Measurements from ENCODE around the gene KIAA1217. TPM values are rescaled to one million over a fixed set of nuclear protein-coding genes. Genes with fewer than 3 reads are reported as not detected.

The KIAA1217 gene
- total and polyA plus RNA-seq, 2 of the 8 experiments (the other 6 are each of a cell fraction or from before 2014, with no cell fraction given): 4.5 to 15.6 TPM

- TF ChIP-seq, protein P1, sequence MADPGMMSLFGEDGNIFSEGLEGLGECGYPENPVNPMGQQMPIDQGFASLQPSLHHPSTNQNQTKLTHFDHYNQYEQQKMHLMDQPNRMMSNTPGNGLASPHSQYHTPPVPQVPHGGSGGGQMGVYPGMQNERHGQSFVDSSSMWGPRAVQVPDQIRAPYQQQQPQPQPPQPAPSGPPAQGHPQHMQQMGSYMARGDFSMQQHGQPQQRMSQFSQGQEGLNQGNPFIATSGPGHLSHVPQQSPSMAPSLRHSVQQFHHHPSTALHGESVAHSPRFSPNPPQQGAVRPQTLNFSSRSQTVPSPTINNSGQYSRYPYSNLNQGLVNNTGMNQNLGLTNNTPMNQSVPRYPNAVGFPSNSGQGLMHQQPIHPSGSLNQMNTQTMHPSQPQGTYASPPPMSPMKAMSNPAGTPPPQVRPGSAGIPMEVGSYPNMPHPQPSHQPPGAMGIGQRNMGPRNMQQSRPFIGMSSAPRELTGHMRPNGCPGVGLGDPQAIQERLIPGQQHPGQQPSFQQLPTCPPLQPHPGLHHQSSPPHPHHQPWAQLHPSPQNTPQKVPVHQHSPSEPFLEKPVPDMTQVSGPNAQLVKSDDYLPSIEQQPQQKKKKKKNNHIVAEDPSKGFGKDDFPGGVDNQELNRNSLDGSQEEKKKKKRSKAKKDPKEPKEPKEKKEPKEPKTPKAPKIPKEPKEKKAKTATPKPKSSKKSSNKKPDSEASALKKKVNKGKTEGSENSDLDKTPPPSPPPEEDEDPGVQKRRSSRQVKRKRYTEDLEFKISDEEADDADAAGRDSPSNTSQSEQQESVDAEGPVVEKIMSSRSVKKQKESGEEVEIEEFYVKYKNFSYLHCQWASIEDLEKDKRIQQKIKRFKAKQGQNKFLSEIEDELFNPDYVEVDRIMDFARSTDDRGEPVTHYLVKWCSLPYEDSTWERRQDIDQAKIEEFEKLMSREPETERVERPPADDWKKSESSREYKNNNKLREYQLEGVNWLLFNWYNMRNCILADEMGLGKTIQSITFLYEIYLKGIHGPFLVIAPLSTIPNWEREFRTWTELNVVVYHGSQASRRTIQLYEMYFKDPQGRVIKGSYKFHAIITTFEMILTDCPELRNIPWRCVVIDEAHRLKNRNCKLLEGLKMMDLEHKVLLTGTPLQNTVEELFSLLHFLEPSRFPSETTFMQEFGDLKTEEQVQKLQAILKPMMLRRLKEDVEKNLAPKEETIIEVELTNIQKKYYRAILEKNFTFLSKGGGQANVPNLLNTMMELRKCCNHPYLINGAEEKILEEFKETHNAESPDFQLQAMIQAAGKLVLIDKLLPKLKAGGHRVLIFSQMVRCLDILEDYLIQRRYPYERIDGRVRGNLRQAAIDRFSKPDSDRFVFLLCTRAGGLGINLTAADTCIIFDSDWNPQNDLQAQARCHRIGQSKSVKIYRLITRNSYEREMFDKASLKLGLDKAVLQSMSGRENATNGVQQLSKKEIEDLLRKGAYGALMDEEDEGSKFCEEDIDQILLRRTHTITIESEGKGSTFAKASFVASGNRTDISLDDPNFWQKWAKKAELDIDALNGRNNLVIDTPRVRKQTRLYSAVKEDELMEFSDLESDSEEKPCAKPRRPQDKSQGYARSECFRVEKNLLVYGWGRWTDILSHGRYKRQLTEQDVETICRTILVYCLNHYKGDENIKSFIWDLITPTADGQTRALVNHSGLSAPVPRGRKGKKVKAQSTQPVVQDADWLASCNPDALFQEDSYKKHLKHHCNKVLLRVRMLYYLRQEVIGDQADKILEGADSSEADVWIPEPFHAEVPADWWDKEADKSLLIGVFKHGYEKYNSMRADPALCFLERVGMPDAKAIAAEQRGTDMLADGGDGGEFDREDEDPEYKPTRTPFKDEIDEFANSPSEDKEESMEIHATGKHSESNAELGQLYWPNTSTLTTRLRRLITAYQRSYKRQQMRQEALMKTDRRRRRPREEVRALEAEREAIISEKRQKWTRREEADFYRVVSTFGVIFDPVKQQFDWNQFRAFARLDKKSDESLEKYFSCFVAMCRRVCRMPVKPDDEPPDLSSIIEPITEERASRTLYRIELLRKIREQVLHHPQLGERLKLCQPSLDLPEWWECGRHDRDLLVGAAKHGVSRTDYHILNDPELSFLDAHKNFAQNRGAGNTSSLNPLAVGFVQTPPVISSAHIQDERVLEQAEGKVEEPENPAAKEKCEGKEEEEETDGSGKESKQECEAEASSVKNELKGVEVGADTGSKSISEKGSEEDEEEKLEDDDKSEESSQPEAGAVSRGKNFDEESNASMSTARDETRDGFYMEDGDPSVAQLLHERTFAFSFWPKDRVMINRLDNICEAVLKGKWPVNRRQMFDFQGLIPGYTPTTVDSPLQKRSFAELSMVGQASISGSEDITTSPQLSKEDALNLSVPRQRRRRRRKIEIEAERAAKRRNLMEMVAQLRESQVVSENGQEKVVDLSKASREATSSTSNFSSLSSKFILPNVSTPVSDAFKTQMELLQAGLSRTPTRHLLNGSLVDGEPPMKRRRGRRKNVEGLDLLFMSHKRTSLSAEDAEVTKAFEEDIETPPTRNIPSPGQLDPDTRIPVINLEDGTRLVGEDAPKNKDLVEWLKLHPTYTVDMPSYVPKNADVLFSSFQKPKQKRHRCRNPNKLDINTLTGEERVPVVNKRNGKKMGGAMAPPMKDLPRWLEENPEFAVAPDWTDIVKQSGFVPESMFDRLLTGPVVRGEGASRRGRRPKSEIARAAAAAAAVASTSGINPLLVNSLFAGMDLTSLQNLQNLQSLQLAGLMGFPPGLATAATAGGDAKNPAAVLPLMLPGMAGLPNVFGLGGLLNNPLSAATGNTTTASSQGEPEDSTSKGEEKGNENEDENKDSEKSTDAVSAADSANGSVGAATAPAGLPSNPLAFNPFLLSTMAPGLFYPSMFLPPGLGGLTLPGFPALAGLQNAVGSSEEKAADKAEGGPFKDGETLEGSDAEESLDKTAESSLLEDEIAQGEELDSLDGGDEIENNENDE (IDR thresholded peaks at IDR 0.05; ENCODE audit: insufficient replicate concordance, low read length): no peak
Measured at GRCh38 chr10:24479806-24480205, 270.9 kb downstream of the KIAA1217 start (continued).

Data from H1 (cell line).